Measurements from ENCODE around the gene PARD3B.

Gene PARD3B

GRCh38 chr2:205013586-205013985 lies 468.3 kb downstream of the PARD3B start:
- H3K9ac ChIP-seq (ENCODE audit: low read length): no peak overlapping the region
- no peaks in the 10 kb centered on the region for H3F3A ChIP-seq (ENCODE audit: insufficient read depth)
- H3K79me2 ChIP-seq (ENCODE audit: insufficient read depth, low read length): no peaks in the 10 kb centered on the region
- H2AFZ ChIP-seq (ENCODE audit: low read depth, low read length, severe bottlenecking): no peak overlapping the region
- no peaks in the 10 kb centered on the region for H4K20me1 ChIP-seq (ENCODE audit: low read depth, low read length)
- H3K27ac ChIP-seq (ENCODE audit: low read depth, low read length): no peak overlapping the region
- H3K9me3 ChIP-seq (ENCODE audit: insufficient read depth, low read length): no peaks in the 10 kb centered on the region
- no peak for TF ChIP-seq EZH2phosphoT487 (conservative IDR thresholded peaks at IDR 0.05; ENCODE audit: low read length)
- no peak for TF ChIP-seq CTCF (IDR thresholded peaks at IDR 0.05; ENCODE audit: insufficient read depth, low read length, poor library complexity, severe bottlenecking)
- H3K4me2 ChIP-seq (ENCODE audit: low read depth, low read length, poor library complexity, severe bottlenecking): no peak overlapping the region
- H3K4me3 ChIP-seq (ENCODE audit: insufficient read depth, low read length, poor library complexity, severe bottlenecking): no peak overlapping the region
- no peaks in the 10 kb centered on the region for H3K36me3 ChIP-seq (ENCODE audit: low read length)
- no peaks in the 10 kb centered on the region for H3K9me2 ChIP-seq (replicated peaks; ENCODE audit: insufficient read depth, low read length)
- H3K27me3 ChIP-seq (ENCODE audit: low read length): no peaks in the 10 kb centered on the region

GRCh38 chr2:205014201-205014600 lies 468.9 kb downstream of the PARD3B start:
- Histone ChIP-seq H3K27me3 (ENCODE audit: low read length) (no peaks in the 10 kb centered on the region), H2AFZ (ENCODE audit: low read depth, low read length, severe bottlenecking) (no peak overlapping the region), H3K9me2 (replicated peaks; ENCODE audit: insufficient read depth, low read length) (no peaks in the 10 kb centered on the region), H3K9me3 (ENCODE audit: insufficient read depth, low read length) (no peaks in the 10 kb centered on the region), H3K4me2 (ENCODE audit: low read depth, low read length, poor library complexity, severe bottlenecking) (no peak overlapping the region), H3K27ac (ENCODE audit: low read depth, low read length) (no peak overlapping the region), H4K20me1 (ENCODE audit: low read depth, low read length) (no peaks in the 10 kb centered on the region), H3K4me3 (ENCODE audit: insufficient read depth, low read length, poor library complexity, severe bottlenecking) (no peak overlapping the region), H3K79me2 (ENCODE audit: insufficient read depth, low read length) (no peaks in the 10 kb centered on the region), H3K36me3 (ENCODE audit: low read length) (no peaks in the 10 kb centered on the region), H3K9ac (ENCODE audit: low read length) (no peak overlapping the region), H3F3A (ENCODE audit: insufficient read depth) (no peaks in the 10 kb centered on the region)
- TF ChIP-seq CTCF (IDR thresholded peaks at IDR 0.05; ENCODE audit: insufficient read depth, low read length, poor library complexity, severe bottlenecking) (no peak), EZH2phosphoT487 (conservative IDR thresholded peaks at IDR 0.05; ENCODE audit: low read length) (no peak)

GRCh38 chr2:205017381-205017780 lies 472.1 kb downstream of the PARD3B start:
- Histone ChIP-seq H2AFZ (ENCODE audit: low read depth, low read length, severe bottlenecking) (no peak overlapping the region), H3K36me3 (ENCODE audit: low read length) (no peaks in the 10 kb centered on the region), H3K27me3 (ENCODE audit: low read length) (no peaks in the 10 kb centered on the region), H3K79me2 (ENCODE audit: insufficient read depth, low read length) (no peaks in the 10 kb centered on the region), H3K9me2 (replicated peaks; ENCODE audit: insufficient read depth, low read length) (no peaks in the 10 kb centered on the region), H3F3A (ENCODE audit: insufficient read depth) (no peaks in the 10 kb centered on the region), H4K20me1 (ENCODE audit: low read depth, low read length) (no peaks in the 10 kb centered on the region), H3K4me3 (ENCODE audit: insufficient read depth, low read length, poor library complexity, severe bottlenecking) (no peak overlapping the region), H3K27ac (ENCODE audit: low read depth, low read length) (no peak overlapping the region), H3K4me2 (ENCODE audit: low read depth, low read length, poor library complexity, severe bottlenecking) (no peak overlapping the region), H3K9me3 (ENCODE audit: insufficient read depth, low read length) (no peaks in the 10 kb centered on the region), H3K9ac (ENCODE audit: low read length) (no peak overlapping the region)
- no peak for TF ChIP-seq CTCF (IDR thresholded peaks at IDR 0.05; ENCODE audit: insufficient read depth, low read length, poor library complexity, severe bottlenecking)
- TF ChIP-seq EZH2phosphoT487 (conservative IDR thresholded peaks at IDR 0.05; ENCODE audit: low read length): no peak

All from SU-DHL-6 (cell line).